HEK293 (cell line): ENCODE data around the gene PRKAR2B.

Experiments
- CTCF ChIP-seq: fragments of 450-650 bp; formaldehyde crosslinking; IDR thresholded peaks from 2 replicates; pipeline ENCODE4 v1.5.1; 2016; ENCODE audit warnings: missing biosample characterization, missing genetic modification characterization
- TRIM28 ChIP-seq: IDR thresholded peaks from 2 replicates; pipeline ENCODE4 v1.6.1; 2011; ENCODE audit warnings: low read length, control low read depth, borderline replicate concordance
- ZNF121 ChIP-seq: fragments of 450-650 bp; formaldehyde crosslinking; IDR thresholded peaks from 2 replicates; pipeline ENCODE4 v1.5.1; 2016; ENCODE audit warnings: missing biosample characterization, missing genetic modification characterization
- ZNF132 ChIP-seq: fragments of 450-650 bp; formaldehyde crosslinking; IDR thresholded peaks from 2 replicates; pipeline ENCODE4 v1.5.1; 2017; ENCODE audit warnings: missing biosample characterization, missing genetic modification characterization, borderline replicate concordance
- ZNF138 ChIP-seq: fragments of 450-650 bp; formaldehyde crosslinking; IDR thresholded peaks from 2 replicates; pipeline ENCODE4 v1.5.1; 2016; ENCODE audit warnings: missing biosample characterization, missing genetic modification characterization, borderline replicate concordance
- ZNF202 ChIP-seq: fragments of 450-650 bp; formaldehyde crosslinking; IDR thresholded peaks from 2 replicates; pipeline ENCODE4 v1.5.1; 2016; ENCODE audit warnings: missing biosample characterization, missing genetic modification characterization, borderline replicate concordance
- ZSCAN18 ChIP-seq: fragments of 450-650 bp; formaldehyde crosslinking; IDR thresholded peaks from 2 replicates; pipeline ENCODE4 v1.5.1; 2016; ENCODE audit warnings: missing biosample characterization, missing genetic modification characterization

DNA sequence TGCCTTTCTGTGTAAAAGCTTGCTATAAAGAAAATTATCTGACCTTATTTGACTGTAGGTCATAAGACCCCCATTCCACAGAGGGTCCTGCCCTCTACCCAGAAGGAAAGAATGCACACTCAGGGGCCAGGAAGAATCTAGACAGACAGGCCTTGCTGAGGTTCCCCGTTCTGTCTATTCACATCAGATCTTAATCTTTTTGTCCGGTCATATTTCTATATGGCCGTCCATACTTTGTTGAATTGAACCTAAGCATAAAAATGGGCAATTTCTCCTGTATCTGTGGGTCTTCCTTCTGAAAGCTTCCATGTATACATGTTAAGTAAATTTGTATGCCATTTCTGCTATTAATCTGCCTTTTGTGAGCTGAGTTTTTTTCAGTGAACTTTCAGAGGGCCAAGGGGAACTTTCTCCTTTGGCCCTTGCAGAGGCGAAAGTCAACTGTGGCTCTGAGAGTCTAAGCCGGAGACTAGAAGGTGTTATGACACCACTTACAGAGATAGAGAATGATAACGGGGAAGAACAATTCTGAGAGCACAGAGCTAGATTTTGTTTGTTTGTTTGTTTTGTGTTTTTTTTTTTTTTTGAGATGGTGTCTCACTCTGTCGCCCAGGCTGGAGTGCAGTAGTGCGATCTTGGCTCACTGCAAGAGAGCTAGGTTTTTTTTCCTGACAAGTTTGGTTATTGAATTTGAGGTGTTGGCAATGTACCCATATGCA is 11.6 kb upstream of the PRKAR2B start:
- TF ChIP-seq ZSCAN18 (no peak), ZNF132 (no peak), ZNF138 (tag by site-specific recombination) (no peak), TRIM28 (no peak), ZNF121 (no peak), CTCF (tag by site-specific recombination) (no peak), ZNF202 (tag by site-specific recombination) (no peak)
